GM18526 (cell line): Measurements from ENCODE around the gene L1TD1.

Source experiments
- POLR2A ChIP-seq: IDR thresholded peaks from 3 replicates; pipeline ENCODE4 v1.6.1; 2011; ENCODE audit not compliant: insufficient read length; ENCODE audit errors: extremely low read depth

L1TD1 gene

GRCh38 chr1:62260688-62261087 is 66.0 kb downstream of the L1TD1 start:
- no peak for TF ChIP-seq POLR2A
